DMS153 treated with DMSO at 0.1 percent for 48 hours (cell line): ENCODE measurements around the gene MDFI.
A peak's percentile ranks its signal among the peaks of the same experiment; 100 is the strongest.

Experiments used
- DNase-seq: peaks from one replicate; lab custom pipeline; 2025; ENCODE audit not compliant: unreplicated experiment; lab: John Stamatoyannopoulos, UW

The MDFI gene

GRCh38 chr6:41638002-41638934, at the start of gene MDFI:
Gene MDFI (plus strand): TSS chr6:41638468. CDS start chr6:41638750, 282 bp downstream.
- no peak for DNase-seq

GRCh38 chr6:41589223-41589622, 49.0 kb upstream of the MDFI start:
- DNase-seq, result no peak

GRCh38 chr6:41589636-41590622, 48.3 kb upstream of the MDFI start:
- no peak for DNase-seq

GRCh38 chr6:41591122-41591521, 47.1 kb upstream of the MDFI start:
- DNase-seq, result no peak

- DNase-seq, result peak; percentile 31
Measured at GRCh38 chr6:41591859-41592502, 46.3 kb upstream of the MDFI start.

- no peak for DNase-seq
Measured at GRCh38 chr6:41593406-41593805, 44.9 kb upstream of the MDFI start.

- DNase-seq, result no peak
Measured at GRCh38 chr6:41593839-41594238, 44.4 kb upstream of the MDFI start.

- DNase-seq, result no peak
Measured at GRCh38 chr6:41594326-41594725, 43.9 kb upstream of the MDFI start.

GRCh38 chr6:41594766-41595165, 43.5 kb upstream of the MDFI start:
- DNase-seq, result no peak

GRCh38 chr6:41595166-41595565, 43.1 kb upstream of the MDFI start:
- no peak for DNase-seq

- DNase-seq, result no peak
Measured at GRCh38 chr6:41596096-41596685, 42.1 kb upstream of the MDFI start.

- DNase-seq, result no peak
Measured at GRCh38 chr6:41596807-41597206, 41.5 kb upstream of the MDFI start.

- DNase-seq, result no peak
Measured at GRCh38 chr6:41597246-41598000, 40.8 kb upstream of the MDFI start.

- no peak for DNase-seq
Measured at GRCh38 chr6:41598670-41599014, 39.6 kb upstream of the MDFI start.

GRCh38 chr6:41599015-41599851, 39.0 kb upstream of the MDFI start:
- DNase-seq, result no peak

- DNase-seq, result no peak
Measured at GRCh38 chr6:41599852-41600445, 38.3 kb upstream of the MDFI start.

GRCh38 chr6:41600499-41601247, 37.6 kb upstream of the MDFI start:
- DNase-seq, result no peak

GRCh38 chr6:41601248-41601549, 37.1 kb upstream of the MDFI start:
- no peak for DNase-seq
